ENCODE results near the gene ABHD8. TPM values are rescaled to one million over a fixed set of nuclear protein-coding genes. Genes with fewer than 3 reads are reported as not detected.

The ABHD8 gene
- total and polyA plus RNA-seq, 2 of the 13 experiments (the other 11 are each of a cell fraction or from before 2014, with no cell fraction given): 6.3 to 7.2 TPM

DNA sequence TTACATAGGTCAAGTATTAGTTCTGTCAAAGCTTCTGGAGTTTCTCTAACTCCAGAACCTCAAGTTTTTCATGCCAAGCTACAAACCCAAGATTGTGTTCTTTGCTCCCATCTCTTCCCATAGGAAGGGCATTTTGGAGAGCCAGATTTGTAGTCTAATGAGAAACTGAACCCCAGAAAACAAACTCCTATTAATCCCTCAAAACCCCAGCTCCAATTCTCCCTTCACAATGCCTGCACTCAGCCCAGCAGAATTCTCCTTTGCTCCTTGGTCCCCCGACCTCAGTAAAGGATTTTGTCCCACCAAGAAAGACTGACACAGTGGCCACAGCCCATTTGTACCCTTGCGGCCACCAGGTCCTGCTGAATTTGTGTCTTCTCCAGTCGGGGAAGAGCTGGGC is 47.1 kb downstream of the ABHD8 start:
- no peaks in the 10 kb centered on the region for H3K36me3 ChIP-seq (replicated peaks in 1 of 2; ENCODE audit: control insufficient read depth in 1 of 2, insufficient read depth in 2 of 2, low read length in 2 of 2)
- H3K79me2 ChIP-seq (ENCODE audit: insufficient read depth, low read length): no peaks in the 10 kb centered on the region
- ChIA-PET POLR2A (interaction anchor here (1.4 to 2.2 kb wide), 6 partner anchors 11 to 53 kb away, joined by 3 to 28 read pairs (median 16); partner anchors contain the start of genes BABAM1, DDA1 and USE1), CTCF (ENCODE audit: low intra/inter-chr PET ratio, low total read pairs) (no interaction called here)
- H3K27me3 ChIP-seq (ENCODE audit: control insufficient read depth in 1 of 2, insufficient read depth in 2 of 2, low read length in 2 of 2): no peaks in the 10 kb centered on the region
- intact Hi-C loops (cut with micrococcal nuclease; ENCODE audit: unreplicated experiment): no loop called here
- 87% methylated on average over 3 of the region's 3 CpGs for WGBS (ENCODE audit: low lambda C conversion rate)
- H3K9me3 ChIP-seq (ENCODE audit: low read length): no peaks in the 10 kb centered on the region
- no peak overlapping the region for H3K4me2 ChIP-seq (ENCODE audit: low read depth, low read length)
- FAIRE-seq: no peak
- H2AFZ ChIP-seq (ENCODE audit: low read length): no peak overlapping the region
- H3K4me1 ChIP-seq (ENCODE audit: insufficient read depth, low read length): peaks cover 40% of the 10 kb centered on the region
- in situ Hi-C loops (cut with HindIII; ENCODE audit: extremely low pct_ligation_motif_present, low pct_unique_long_range_greater_than_20kb): no loop called here
- no peak overlapping the region for H3K4me3 ChIP-seq (replicated peaks in 1 of 3; ENCODE audit: insufficient read depth in 1 of 3, low read depth in 2 of 3, low read length in 3 of 3)
- no peak overlapping the region for H3K27ac ChIP-seq (ENCODE audit: extremely low read length, insufficient read depth, low read length)
- H4K20me1 ChIP-seq (ENCODE audit: insufficient read depth, low read length): no peaks in the 10 kb centered on the region
- TF ChIP-seq RBFOX2 (IDR thresholded peaks at IDR 0.05; ENCODE audit: low read depth, low read length) (no peak), MAFF (IDR thresholded peaks at IDR 0.05; ENCODE audit: low read depth, low read length) (no peak), ZNF777 (CRISPR knock-in tag; IDR thresholded peaks at IDR 0.05) (no peak), SMC3 (IDR thresholded peaks at IDR 0.05; ENCODE audit: low read length) (no peak), ZNF34 (CRISPR knock-in tag; IDR thresholded peaks at IDR 0.05; ENCODE audit: borderline replicate concordance) (no peak), SAFB2 (CRISPR knock-in tag; IDR thresholded peaks at IDR 0.05; ENCODE audit: borderline replicate concordance, low read depth) (no peak), ESRRA (CRISPR knock-in tag; IDR thresholded peaks at IDR 0.05; ENCODE audit: low read depth) (no peak), MTF1 (CRISPR knock-in tag; IDR thresholded peaks at IDR 0.05) (no peak)
- TF ChIP-seq, protein P1, sequence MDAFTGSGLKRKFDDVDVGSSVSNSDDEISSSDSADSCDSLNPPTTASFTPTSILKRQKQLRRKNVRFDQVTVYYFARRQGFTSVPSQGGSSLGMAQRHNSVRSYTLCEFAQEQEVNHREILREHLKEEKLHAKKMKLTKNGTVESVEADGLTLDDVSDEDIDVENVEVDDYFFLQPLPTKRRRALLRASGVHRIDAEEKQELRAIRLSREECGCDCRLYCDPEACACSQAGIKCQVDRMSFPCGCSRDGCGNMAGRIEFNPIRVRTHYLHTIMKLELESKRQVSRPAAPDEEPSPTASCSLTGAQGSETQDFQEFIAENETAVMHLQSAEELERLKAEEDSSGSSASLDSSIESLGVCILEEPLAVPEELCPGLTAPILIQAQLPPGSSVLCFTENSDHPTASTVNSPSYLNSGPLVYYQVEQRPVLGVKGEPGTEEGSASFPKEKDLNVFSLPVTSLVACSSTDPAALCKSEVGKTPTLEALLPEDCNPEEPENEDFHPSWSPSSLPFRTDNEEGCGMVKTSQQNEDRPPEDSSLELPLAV (CRISPR knock-in tag; conservative IDR thresholded peaks at IDR 0.05; ENCODE audit: low read depth): no peak
- TF ChIP-seq, protein P2, sequence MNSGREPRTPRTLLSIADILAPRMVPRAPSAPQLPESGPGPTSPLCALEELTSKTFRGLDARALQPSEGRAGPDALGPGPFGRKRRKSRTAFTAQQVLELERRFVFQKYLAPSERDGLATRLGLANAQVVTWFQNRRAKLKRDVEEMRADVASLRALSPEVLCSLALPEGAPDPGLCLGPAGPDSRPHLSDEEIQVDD (CRISPR knock-in tag; IDR thresholded peaks at IDR 0.05; ENCODE audit: borderline replicate concordance): no peak
- no TSS peak for BruUV-seq (replicated peaks)
- no peak overlapping the region for H3K9ac ChIP-seq (ENCODE audit: insufficient read depth, low read depth, low read length)
- no peak for ATAC-seq
- no peak for DNase-seq (ENCODE audit: low spot score)
